Measurements from ENCODE around the gene ADGRL1. TPM values are rescaled to one million over a fixed set of nuclear protein-coding genes. Genes with fewer than 3 reads are reported as not detected.

ADGRL1 gene
- total and polyA plus RNA-seq, 2 donors (not counting 1 experiment from before 2014, with no cell fraction given): 1.7 to 3.5 TPM

GRCh38 chr19:14149509-14149994, 56.4 kb downstream of the ADGRL1 start:
- H3K9me3 ChIP-seq (ENCODE audit: control insufficient read depth, insufficient read depth, low read depth, low read length): no peaks in the 10 kb centered on the region
- H3K36me3 ChIP-seq (ENCODE audit: control insufficient read depth, insufficient read depth, low read length): no peaks in the 10 kb centered on the region
- H3K79me2 ChIP-seq (ENCODE audit: control insufficient read depth, insufficient read depth, low read length): no peaks in the 10 kb centered on the region
- H3K4me3 ChIP-seq (replicated peaks in 1 of 4; ENCODE audit: control extremely low read depth in 1 of 4, insufficient read depth in 1 of 4, low read depth in 3 of 4, low read length in 4 of 4): peak overlapping the region in 2 of 4 experiments; percentile 17 to 42
- peak overlapping the region; percentile 36 for H3K9ac ChIP-seq (ENCODE audit: insufficient read depth, low read length)
- TF ChIP-seq EZH2 (IDR thresholded peaks at IDR 0.05; ENCODE audit: low read length, missing control alignments) (no peak), CTCF (conservative IDR thresholded peaks at IDR 0.05 in 1 of 2, IDR thresholded peaks at IDR 0.05 in 1 of 2; ENCODE audit: low read depth in 1 of 2, low read length in 2 of 2) (no peak)
- DNase-seq (ENCODE audit: low read depth in 2 of 2): peak; percentile 12 to 51
- peaks cover 8% of the 10 kb centered on the region for H3K4me1 ChIP-seq (ENCODE audit: control insufficient read depth, extremely low read depth, insufficient read depth, low read length)
- H3K27ac ChIP-seq (ENCODE audit: insufficient read depth, low read length): no peak overlapping the region
- peak overlapping the region; percentile 76 for H2AFZ ChIP-seq (ENCODE audit: low read length)
- peak overlapping the region; percentile 70 for H3K4me2 ChIP-seq (ENCODE audit: extremely low read depth, insufficient read depth, low read length)
- no peaks in the 10 kb centered on the region for H4K20me1 ChIP-seq (ENCODE audit: control insufficient read depth, extremely low read depth, insufficient read depth, low read length)
- H3K27me3 ChIP-seq (ENCODE audit: control insufficient read depth, insufficient read depth, low read length): no peaks in the 10 kb centered on the region

GRCh38 chr19:14148751-14149410, 57.1 kb downstream of the ADGRL1 start:
- no peaks in the 10 kb centered on the region for H4K20me1 ChIP-seq (ENCODE audit: control insufficient read depth, extremely low read depth, insufficient read depth, low read length)
- no peak for DNase-seq (ENCODE audit: low read depth in 2 of 2)
- H3K36me3 ChIP-seq (ENCODE audit: control insufficient read depth, insufficient read depth, low read length): no peaks in the 10 kb centered on the region
- H3K4me2 ChIP-seq (ENCODE audit: extremely low read depth, insufficient read depth, low read length): peak overlapping the region; percentile 70
- H3K79me2 ChIP-seq (ENCODE audit: control insufficient read depth, insufficient read depth, low read length): no peaks in the 10 kb centered on the region
- no peak overlapping the region for H3K27ac ChIP-seq (ENCODE audit: insufficient read depth, low read length)
- peak overlapping the region; percentile 76 for H2AFZ ChIP-seq (ENCODE audit: low read length)
- H3K9ac ChIP-seq (ENCODE audit: insufficient read depth, low read length): no peak overlapping the region
- H3K9me3 ChIP-seq (ENCODE audit: control insufficient read depth, insufficient read depth, low read depth, low read length): no peaks in the 10 kb centered on the region
- H3K4me3 ChIP-seq (replicated peaks in 1 of 4; ENCODE audit: control extremely low read depth in 1 of 4, insufficient read depth in 1 of 4, low read depth in 3 of 4, low read length in 4 of 4): peak overlapping the region in 1 of 4 experiments; percentile 42
- peaks cover 8% of the 10 kb centered on the region for H3K4me1 ChIP-seq (ENCODE audit: control insufficient read depth, extremely low read depth, insufficient read depth, low read length)
- TF ChIP-seq CTCF (conservative IDR thresholded peaks at IDR 0.05 in 1 of 2, IDR thresholded peaks at IDR 0.05 in 1 of 2; ENCODE audit: low read depth in 1 of 2, low read length in 2 of 2) (no peak), EZH2 (IDR thresholded peaks at IDR 0.05; ENCODE audit: low read length, missing control alignments) (no peak)
- H3K27me3 ChIP-seq (ENCODE audit: control insufficient read depth, insufficient read depth, low read length): no peaks in the 10 kb centered on the region

- H3K4me2 ChIP-seq (ENCODE audit: extremely low read depth, insufficient read depth, low read length): peak overlapping the region; percentile 58
- no peak overlapping the region for H3K4me3 ChIP-seq (replicated peaks in 1 of 4; ENCODE audit: control extremely low read depth in 1 of 4, insufficient read depth in 1 of 4, low read depth in 3 of 4, low read length in 4 of 4)
- H3K9ac ChIP-seq (ENCODE audit: insufficient read depth, low read length): peak overlapping the region; percentile 20
- H3K27me3 ChIP-seq (ENCODE audit: control insufficient read depth, insufficient read depth, low read length): no peaks in the 10 kb centered on the region
- peak; percentile 41 to 65 for DNase-seq (ENCODE audit: low read depth in 2 of 2)
- H3K9me3 ChIP-seq (ENCODE audit: control insufficient read depth, insufficient read depth, low read depth, low read length): no peaks in the 10 kb centered on the region
- peak overlapping the region; percentile 68 for H2AFZ ChIP-seq (ENCODE audit: low read length)
- H4K20me1 ChIP-seq (ENCODE audit: control insufficient read depth, extremely low read depth, insufficient read depth, low read length): no peaks in the 10 kb centered on the region
- TF ChIP-seq CTCF (conservative IDR thresholded peaks at IDR 0.05 in 1 of 2, IDR thresholded peaks at IDR 0.05 in 1 of 2; ENCODE audit: low read depth in 1 of 2, low read length in 2 of 2) (peak; percentile 86 to 96), EZH2 (IDR thresholded peaks at IDR 0.05; ENCODE audit: low read length, missing control alignments) (no peak)
- no peak overlapping the region for H3K27ac ChIP-seq (ENCODE audit: insufficient read depth, low read length)
- H3K79me2 ChIP-seq (ENCODE audit: control insufficient read depth, insufficient read depth, low read length): no peaks in the 10 kb centered on the region
- H3K36me3 ChIP-seq (ENCODE audit: control insufficient read depth, insufficient read depth, low read length): no peaks in the 10 kb centered on the region
- peaks cover 8% of the 10 kb centered on the region for H3K4me1 ChIP-seq (ENCODE audit: control insufficient read depth, extremely low read depth, insufficient read depth, low read length)
Measured at GRCh38 chr19:14147797-14148605, 58.0 kb downstream of the ADGRL1 start.
